ENCODE results near the gene E2F3.

Gene E2F3

DNA sequence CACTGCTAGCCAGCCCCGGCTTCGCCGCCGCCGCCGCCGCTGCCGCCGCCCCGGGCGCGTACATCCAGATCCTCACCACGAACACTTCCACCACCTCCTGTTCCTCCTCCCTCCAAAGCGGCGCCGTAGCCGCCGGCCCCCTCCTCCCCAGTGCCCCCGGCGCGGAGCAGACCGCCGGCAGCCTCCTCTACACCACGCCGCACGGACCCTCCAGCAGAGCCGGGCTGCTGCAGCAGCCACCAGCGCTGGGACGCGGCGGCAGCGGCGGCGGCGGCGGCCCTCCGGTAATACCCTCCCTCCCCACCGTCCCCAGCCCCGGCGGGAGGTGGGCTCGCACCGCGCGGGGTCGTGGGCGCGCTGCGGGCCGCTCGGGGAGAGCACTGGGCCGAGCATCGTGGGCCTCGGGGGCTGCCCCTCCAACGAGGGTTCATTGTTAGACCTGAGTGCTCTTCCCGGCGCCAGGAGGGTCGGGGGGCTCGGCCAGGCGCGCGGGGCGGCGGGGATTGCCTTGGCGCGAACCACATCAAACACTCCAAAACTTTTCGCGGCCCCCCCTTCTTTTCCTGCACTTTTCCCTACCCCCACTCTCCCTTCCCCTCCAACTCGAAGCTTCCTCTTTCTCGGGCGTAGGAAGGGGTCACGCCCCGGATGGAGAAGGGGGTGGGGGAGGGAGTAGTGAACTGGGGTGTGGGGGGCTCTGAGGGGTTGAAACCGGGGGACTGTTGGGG lies 827 bp downstream of the E2F3 start:
- peak; percentile 25 for DNase-seq

DNA sequence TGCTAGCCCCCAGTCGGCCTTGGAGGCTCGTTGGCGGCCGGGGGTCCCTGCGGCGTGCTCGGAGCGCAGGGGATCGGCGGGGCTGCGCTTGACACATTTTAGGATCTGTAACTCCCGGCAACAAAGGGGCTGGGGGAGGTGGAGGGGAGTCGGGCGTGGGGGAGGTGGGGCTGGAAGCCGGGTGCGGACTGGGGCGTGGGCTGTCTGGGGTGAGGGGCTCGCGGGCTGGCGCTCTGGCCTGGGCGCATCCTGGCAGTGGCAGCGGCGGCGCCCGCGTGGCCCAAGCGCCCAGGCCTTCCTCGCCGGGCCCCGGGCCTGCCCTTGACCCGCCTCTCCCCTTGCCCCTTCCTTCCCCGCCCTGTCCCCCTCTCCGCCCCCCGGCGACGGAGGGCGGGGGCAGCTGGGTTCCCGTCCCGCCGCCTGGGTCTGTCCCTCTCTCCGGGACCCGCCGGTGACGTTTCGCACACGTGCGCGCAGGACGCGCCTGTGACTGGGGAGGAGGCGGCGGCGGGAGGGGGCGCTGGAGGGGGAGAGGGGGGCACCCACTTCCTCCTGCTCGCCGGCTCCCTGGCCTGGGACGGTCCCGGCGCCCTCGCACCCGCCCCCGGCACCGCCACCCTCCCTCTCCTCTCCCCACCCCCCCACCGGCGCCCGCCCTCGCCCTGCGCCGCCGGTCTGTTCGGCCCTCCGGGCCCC lies 1.5 kb downstream of the E2F3 start:
- DNase-seq = peak; percentile 78

GRCh38 chr6:20403766-20404640 lies 2.3 kb downstream of the E2F3 start:
- DNase-seq = peak; percentile 49

DNA sequence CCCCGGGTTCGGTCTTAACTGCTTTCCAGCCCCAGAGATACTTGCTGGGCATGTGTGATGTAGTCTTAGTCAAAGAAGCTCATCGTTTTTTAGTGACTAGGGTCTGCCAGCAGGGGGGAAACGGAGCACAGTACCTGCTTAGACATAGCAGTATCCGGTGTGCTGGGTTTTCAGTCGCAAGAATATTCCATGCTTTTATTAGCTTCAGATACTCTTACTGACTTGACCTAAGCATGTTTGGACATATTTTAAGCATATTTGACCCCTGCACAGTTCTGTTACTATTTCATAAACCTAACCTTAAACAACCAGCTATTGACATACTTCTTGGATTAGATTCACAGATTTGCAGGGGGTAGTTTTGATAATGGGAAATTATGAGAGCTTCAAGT lies 3.0 kb downstream of the E2F3 start:
- peak; percentile 64 for DNase-seq

DNA sequence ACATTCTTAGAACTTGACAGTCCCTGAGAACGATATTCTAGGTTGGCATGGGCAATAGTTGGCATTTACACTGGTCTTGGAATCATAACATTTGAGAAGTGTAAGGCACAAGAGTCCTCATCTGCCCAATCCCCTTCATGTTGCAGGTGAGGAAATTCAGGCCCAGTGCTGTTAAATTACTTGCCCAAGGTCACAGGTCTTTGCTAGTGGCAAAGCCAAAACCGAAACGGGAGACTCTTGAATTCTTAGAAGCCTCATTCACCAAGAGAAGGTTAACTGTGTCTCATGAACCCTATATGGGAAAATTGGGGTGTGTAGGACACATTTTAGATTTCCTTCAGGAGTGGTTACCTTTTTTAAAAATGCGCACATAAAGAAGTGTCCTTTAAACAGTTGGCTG lies 7.2 kb downstream of the E2F3 start:
- DNase-seq = no peak

GRCh38 chr6:20409427-20409971 lies 7.8 kb downstream of the E2F3 start:
- no peak for DNase-seq

DNA sequence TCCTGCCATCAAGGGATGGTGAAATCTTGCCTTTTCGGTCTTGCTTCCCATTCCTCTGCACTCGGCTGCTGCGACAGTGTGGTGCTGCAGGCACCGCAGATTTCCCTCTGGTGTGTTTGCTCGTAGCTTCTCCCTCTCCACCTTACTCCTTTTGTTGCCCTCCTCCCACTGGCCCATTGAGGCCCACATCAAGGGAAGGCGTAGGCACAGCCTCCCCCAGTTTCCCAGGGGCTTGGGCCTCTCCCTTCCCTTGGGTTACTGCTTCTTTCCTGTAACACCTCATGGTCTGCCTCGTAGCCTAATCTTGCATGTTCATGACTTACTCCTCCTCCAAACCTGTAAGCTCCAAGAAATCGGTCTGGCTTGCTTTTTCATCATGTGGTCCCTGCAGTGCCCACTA lies 9.9 kb downstream of the E2F3 start:
- no peak for DNase-seq

GRCh38 chr6:20411953-20412681 lies 10.4 kb downstream of the E2F3 start:
- DNase-seq = no peak

DNA sequence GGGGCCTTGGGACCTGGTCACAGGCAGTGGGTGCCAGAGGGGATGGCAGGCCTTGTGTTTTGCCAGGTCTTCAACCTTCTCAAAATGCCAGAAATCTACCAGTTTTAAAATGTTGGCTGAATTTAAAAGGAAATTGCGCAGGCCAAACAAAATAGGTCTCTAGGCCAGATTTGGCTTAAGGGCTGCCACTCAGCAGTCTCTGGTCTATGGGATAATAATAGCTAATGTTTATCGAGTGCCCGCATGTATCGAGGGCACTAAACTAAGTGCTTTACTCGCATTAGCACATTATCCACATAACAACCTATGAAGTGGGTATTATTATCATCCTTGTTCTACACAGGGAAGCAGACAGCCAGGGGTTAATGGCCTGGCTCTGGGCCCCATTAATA lies 11.0 kb downstream of the E2F3 start:
- DNase-seq = no peak

GRCh38 chr6:20413826-20414225 lies 12.1 kb downstream of the E2F3 start:
- no peak for DNase-seq

DNA sequence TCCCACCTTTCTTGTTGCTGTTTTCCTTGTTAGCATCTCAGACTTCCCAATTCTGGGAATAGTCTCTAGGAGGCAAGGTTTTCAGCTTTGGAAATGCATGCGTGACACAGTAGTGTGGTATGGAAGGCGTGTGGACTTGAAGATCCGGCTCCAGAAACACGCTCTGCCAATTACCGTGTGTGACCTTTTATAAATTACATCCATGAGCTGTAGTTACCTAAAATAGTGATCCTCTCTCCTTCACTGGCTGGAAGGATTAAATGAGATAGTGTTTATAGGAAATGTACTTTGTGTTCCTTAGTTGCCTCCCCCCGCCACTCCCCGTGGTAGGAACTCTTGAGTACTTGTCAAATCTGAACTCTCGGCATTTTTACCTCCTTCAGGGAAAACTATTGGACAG lies 13.0 kb downstream of the E2F3 start:
- DNase-seq = no peak

GRCh38 chr6:20415304-20415703 lies 13.6 kb downstream of the E2F3 start:
- no peak for DNase-seq

- no peak for DNase-seq
Observed at GRCh38 chr6:20415712-20416454, 14.2 kb downstream of the E2F3 start.

GRCh38 chr6:20416567-20417345 lies 15.1 kb downstream of the E2F3 start:
- DNase-seq = no peak

GRCh38 chr6:20417819-20418218 lies 16.1 kb downstream of the E2F3 start:
- DNase-seq = no peak

DNA sequence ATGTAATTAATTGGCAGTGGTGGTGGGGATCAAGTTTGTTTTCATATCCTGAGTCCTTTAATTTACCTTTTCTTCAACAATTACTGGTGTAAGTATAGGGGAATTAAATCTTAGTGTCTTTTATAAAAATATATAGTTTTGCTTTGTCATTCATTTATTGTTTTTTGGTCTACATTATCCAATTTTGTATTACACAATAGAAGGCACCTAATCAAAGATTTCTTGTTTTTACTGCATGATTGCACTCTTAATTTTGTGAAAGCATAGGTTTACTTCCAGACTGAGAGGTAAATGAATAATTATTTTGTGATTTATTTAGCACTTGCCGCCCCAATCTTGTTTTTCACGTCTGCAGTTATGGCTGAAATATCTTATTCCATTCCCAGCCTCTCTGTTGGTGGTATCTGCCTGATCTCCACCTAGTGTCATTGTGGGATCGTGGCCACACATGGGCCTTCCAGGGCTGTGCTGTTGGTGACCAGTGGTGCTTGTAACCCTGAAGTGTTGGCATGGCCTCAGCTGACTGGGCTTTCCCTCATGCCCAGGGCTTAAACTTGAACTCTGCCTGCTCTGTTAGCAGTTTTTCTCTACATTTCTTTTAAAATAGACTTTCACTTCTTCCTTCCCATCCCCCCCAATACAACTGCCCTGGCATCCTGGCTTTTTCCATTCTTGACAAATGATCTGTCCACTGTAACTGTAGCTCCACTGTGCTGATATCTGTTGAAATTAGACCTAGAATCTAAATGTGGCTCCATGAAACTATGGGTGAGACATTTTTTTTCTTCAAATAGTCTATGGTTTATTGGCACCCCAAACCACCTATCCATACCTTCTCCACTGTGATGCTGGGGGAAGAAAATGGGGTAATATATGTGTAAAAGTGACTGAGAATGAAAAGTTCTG lies 24.8 kb downstream of the E2F3 start:
- DNase-seq = no peak

DNA sequence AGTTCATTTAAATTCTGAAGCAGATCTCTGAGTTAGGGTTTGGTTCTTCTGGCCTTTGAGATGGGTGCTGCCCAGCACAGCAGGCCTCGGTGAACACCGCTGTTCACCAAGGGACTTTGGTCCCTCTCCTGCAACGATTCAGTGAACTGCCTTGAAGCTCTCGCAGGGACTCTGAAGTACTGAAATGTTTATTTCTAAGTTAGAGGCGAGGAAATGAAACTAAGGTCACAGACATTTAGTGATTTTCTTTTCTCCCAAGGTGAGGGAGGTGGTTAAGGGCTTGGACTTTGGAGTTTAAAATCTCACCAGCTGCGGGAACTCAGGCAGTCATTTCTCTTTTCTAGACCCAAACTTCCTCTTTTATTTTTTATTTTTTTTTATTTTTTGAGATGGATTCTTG lies 26.2 kb downstream of the E2F3 start:
- no peak for DNase-seq

GRCh38 chr6:20432692-20433091 lies 31.0 kb downstream of the E2F3 start:
- no peak for DNase-seq

GRCh38 chr6:20433321-20433720 lies 31.6 kb downstream of the E2F3 start:
- DNase-seq = no peak

- DNase-seq = no peak
Observed at GRCh38 chr6:20433929-20434328, 32.2 kb downstream of the E2F3 start.
